Fibroblast of lung (primary cell): ENCODE measurements around the gene PCDH9.

Experiments used
- EZH2 ChIP-seq: IDR thresholded peaks from 2 replicates; pipeline ENCODE4 v1.5.1; 2012; ENCODE audit warnings: low read length, control low read depth, mild to moderate bottlenecking; ENCODE audit errors: missing control alignments
- TF ChIP-seq, protein P1 (sequence below), 2 donors: IDR thresholded peaks in 1 of 2; conservative IDR thresholded peaks in 1 of 2; 1 replicate in 1 of 2; 2 replicates in 1 of 2; pipeline ENCODE4 v1.5.1; 2011 to 2012; ENCODE audit warnings: low read length in 2 of 2, control low read depth in 1 of 2, inconsistent platforms in 1 of 2, low read depth in 1 of 2, mild to moderate bottlenecking in 1 of 2

DNA sequence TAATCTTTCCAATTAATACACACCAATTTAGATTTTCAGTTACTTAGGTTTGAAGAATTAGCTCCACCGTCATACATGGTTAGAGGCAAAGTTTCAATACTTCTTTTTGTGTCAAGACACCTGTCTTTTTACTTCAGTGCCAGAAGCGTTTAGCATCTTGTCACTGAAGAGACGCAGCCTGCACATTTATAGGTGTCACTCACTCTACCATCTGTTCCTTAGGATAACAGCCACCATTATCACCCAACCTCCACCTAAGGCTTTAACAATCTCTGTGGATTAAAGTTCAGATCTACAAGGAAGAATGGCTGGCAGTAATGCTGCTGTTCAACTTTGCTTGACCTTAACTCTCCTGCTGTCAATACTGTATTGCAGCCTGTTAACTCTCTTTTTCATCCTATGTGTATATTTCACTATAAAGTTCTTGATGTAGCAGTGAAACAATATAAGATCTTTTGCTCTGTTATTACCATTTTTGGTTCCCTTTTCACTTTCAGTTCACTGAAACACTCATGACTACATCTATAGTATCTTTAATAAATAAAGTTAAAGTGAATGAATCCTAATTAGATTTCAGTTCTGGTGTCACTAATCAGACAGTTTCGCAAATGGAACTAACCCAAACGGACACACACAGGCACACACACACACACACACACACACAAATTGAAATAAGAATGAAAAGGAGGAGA is 435.6 kb downstream of the PCDH9 start:
- TF ChIP-seq, protein P1, sequence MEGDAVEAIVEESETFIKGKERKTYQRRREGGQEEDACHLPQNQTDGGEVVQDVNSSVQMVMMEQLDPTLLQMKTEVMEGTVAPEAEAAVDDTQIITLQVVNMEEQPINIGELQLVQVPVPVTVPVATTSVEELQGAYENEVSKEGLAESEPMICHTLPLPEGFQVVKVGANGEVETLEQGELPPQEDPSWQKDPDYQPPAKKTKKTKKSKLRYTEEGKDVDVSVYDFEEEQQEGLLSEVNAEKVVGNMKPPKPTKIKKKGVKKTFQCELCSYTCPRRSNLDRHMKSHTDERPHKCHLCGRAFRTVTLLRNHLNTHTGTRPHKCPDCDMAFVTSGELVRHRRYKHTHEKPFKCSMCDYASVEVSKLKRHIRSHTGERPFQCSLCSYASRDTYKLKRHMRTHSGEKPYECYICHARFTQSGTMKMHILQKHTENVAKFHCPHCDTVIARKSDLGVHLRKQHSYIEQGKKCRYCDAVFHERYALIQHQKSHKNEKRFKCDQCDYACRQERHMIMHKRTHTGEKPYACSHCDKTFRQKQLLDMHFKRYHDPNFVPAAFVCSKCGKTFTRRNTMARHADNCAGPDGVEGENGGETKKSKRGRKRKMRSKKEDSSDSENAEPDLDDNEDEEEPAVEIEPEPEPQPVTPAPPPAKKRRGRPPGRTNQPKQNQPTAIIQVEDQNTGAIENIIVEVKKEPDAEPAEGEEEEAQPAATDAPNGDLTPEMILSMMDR (conservative IDR thresholded peaks at IDR 0.05 in 1 of 2, IDR thresholded peaks at IDR 0.05 in 1 of 2; ENCODE audit: low read depth in 1 of 2, low read length in 2 of 2) = no peak
- no peak for TF ChIP-seq EZH2
